GM18511 (cell line): ENCODE data around the gene GMCL2.
A peak's percentile ranks its signal among the peaks of the same experiment; 100 is the strongest.
"Not testable (repeated sequence)": the region's sequence is repeated elsewhere in the genome, so short reads cannot be mapped to it uniquely, and the experiment has no call there.

Experiments
- ATAC-seq: cut with Tn5 transposase; IDR thresholded peaks from one replicate; pipeline ENCODE4 v1.9.1; 2021; ENCODE audit warnings: mild to moderate bottlenecking, moderate library complexity; ENCODE audit not compliant: unreplicated experiment

GMCL2 gene

GRCh38 chr5:178207183-178207916 lies 20.2 kb upstream of the GMCL2 start:
- no peak for ATAC-seq

- ATAC-seq, result no peak
Observed at GRCh38 chr5:178206166-178207101, 19.3 kb upstream of the GMCL2 start.

GRCh38 chr5:178205749-178206047 lies 18.5 kb upstream of the GMCL2 start:
- no peak for ATAC-seq

GRCh38 chr5:178204935-178205748 lies 18.0 kb upstream of the GMCL2 start:
- peak; percentile 63 for ATAC-seq

GRCh38 chr5:178204182-178204934 lies 17.2 kb upstream of the GMCL2 start, which contains the start of gene HNRNPAB:
Gene HNRNPAB (plus strand): TSS chr5:178204533. CDS start chr5:178204838, 305 bp downstream.
- ATAC-seq, result peak; percentile 85

- ATAC-seq, result peak; percentile 17
Observed at GRCh38 chr5:178203670-178204181, 16.6 kb upstream of the GMCL2 start.

GRCh38 chr5:178202541-178202940 lies 15.4 kb upstream of the GMCL2 start:
- ATAC-seq, result no peak

- ATAC-seq, result no peak
Observed at GRCh38 chr5:178201927-178202235, 14.7 kb upstream of the GMCL2 start.

- ATAC-seq, result no peak
Observed at GRCh38 chr5:178201221-178201926, 14.2 kb upstream of the GMCL2 start.

- no peak for ATAC-seq
Observed at GRCh38 chr5:178199581-178200434, 12.6 kb upstream of the GMCL2 start.

GRCh38 chr5:178198706-178199105 lies 11.5 kb upstream of the GMCL2 start:
- no peak for ATAC-seq

- ATAC-seq, result not testable (repeated sequence)
Observed at GRCh38 chr5:178198151-178198550, 11.0 kb upstream of the GMCL2 start.

- ATAC-seq, result no peak
Observed at GRCh38 chr5:178196986-178197385, 9.8 kb upstream of the GMCL2 start.

- no peak for ATAC-seq
Observed at GRCh38 chr5:178196281-178196812, 9.2 kb upstream of the GMCL2 start.

GRCh38 chr5:178194026-178194425 lies 6.9 kb upstream of the GMCL2 start:
- ATAC-seq, result no peak

GRCh38 chr5:178193251-178193809 lies 6.2 kb upstream of the GMCL2 start:
- no peak for ATAC-seq

- ATAC-seq, result no peak
Observed at GRCh38 chr5:178192787-178193186, 5.6 kb upstream of the GMCL2 start.

- no peak for ATAC-seq
Observed at GRCh38 chr5:178192244-178192643, 5.1 kb upstream of the GMCL2 start.
